Cardiac muscle cell (in vitro differentiated cells and primary cell): ENCODE measurements around the gene CXorf65. TPM values are rescaled to one million over a fixed set of nuclear protein-coding genes. Genes with fewer than 3 reads are reported as not detected.
A peak's percentile ranks its signal among the peaks of the same experiment; 100 is the strongest.

ENCODE experiments used
- DNase-seq, 2 donors: peaks; one replicate each; pipeline versions ENCODE4 v3.0.0 to v3.0.0-alpha.2; 2010 to 2017; ENCODE audit warnings: low read depth in 1 of 2, low spot score in 1 of 2
- H3K27ac ChIP-seq: fragments of 200-600 bp; sonication (generic); 2 replicates; pipeline ENCODE4 v1.5.1; 2016
- H3K27me3 ChIP-seq: fragments of 200-600 bp; sonication (generic); 2 replicates; pipeline ENCODE4 v1.6.0; 2016; ENCODE audit warnings: control low read depth
- H3K36me3 ChIP-seq: fragments of 200-600 bp; sonication (generic); 2 replicates; pipeline ENCODE4 v1.5.1; 2016; ENCODE audit warnings: control low read depth
- H3K4me1 ChIP-seq: fragments of 200-600 bp; sonication (generic); 2 replicates; pipeline ENCODE4 v1.8.1; 2017; ENCODE audit warnings: low read depth, mild to moderate bottlenecking, mixed run types
- H3K4me3 ChIP-seq: fragments of 200-600 bp; sonication (generic); 2 replicates; pipeline ENCODE4 v1.5.1; 2016; ENCODE audit warnings: mild to moderate bottlenecking
- H3K9me3 ChIP-seq: fragments of 200-600 bp; sonication (generic); 2 replicates; pipeline ENCODE4 v1.5.1; 2017; ENCODE audit warnings: low read depth, mild to moderate bottlenecking, control low read depth
- CTCF ChIP-seq: IDR thresholded peaks from 2 replicates; pipeline ENCODE4 v1.5.1; 2012; ENCODE audit warnings: low read depth, mild to moderate bottlenecking, low read length
- polyA plus RNA-seq: library from polyadenylated mRNA; unstranded; fragments of >200 nt; fragmentation: Nextera tagmentation; extraction: Ambion mirVana; gene quantifications from 2 replicates; pipeline ENCODE4 v1.2.1, GENCODE V29; 2016
- total RNA-seq: library from RNA; depleted of rRNA; stranded (reverse); fragments of >200 nt; gene quantifications from 2 replicates; pipeline ENCODE4 v1.2.3, GENCODE V29; 2016

CXorf65 gene
- total and polyA plus RNA-seq, 2 experiments from 2014 or later: not detected

- no peaks in the 10 kb centered on the region for H3K36me3 ChIP-seq
- H3K27ac ChIP-seq: no peak overlapping the region
- TF ChIP-seq CTCF: no peak
- no peaks in the 10 kb centered on the region for H3K27me3 ChIP-seq
- H3K9me3 ChIP-seq: no peaks in the 10 kb centered on the region
- H3K4me3 ChIP-seq: no peak overlapping the region
- peaks cover 19% of the 10 kb centered on the region for H3K4me1 ChIP-seq
- no peak for DNase-seq
Observed at GRCh38 chrX:71098951-71099506, 7.5 kb downstream of the CXorf65 start.

DNA sequence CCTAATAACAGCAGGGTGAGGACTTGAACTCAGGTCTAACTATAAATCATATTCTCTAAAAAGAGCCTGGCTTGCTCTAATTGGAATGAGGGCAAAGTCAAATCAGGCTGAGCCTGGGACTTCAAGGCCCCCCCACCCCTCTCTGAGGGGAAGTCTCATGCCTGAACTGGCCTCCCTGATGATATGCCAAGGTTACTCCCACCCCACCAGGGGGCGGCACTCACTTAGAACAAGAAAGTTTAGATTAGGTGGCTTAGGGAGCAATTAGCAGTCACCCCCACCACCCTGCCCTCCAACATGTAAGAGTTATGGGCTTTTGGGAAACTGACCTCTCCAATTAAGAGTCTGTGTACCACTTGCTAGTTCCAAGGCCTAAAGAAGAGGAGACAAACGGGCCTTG is 8.2 kb downstream of the CXorf65 start:
- H3K27ac ChIP-seq: no peak overlapping the region
- H3K27me3 ChIP-seq: no peaks in the 10 kb centered on the region
- DNase-seq: peak; percentile 56 to 65
- peaks cover 11% of the 10 kb centered on the region for H3K4me1 ChIP-seq
- no peaks in the 10 kb centered on the region for H3K36me3 ChIP-seq
- H3K9me3 ChIP-seq: no peaks in the 10 kb centered on the region
- H3K4me3 ChIP-seq: no peak overlapping the region
- peak; percentile 51 for TF ChIP-seq CTCF

GRCh38 chrX:71096760-71097032 is 9.8 kb downstream of the CXorf65 start:
- Histone ChIP-seq H3K27ac (no peak overlapping the region), H3K9me3 (no peaks in the 10 kb centered on the region), H3K4me3 (peak overlapping the region; percentile 60), H3K36me3 (no peaks in the 10 kb centered on the region), H3K4me1 (peaks cover 3% of the 10 kb centered on the region), H3K27me3 (no peaks in the 10 kb centered on the region)
- DNase-seq: no peak
- TF ChIP-seq CTCF: no peak

- no peak for TF ChIP-seq CTCF
- peaks cover 3% of the 10 kb centered on the region for H3K4me1 ChIP-seq
- DNase-seq: no peak
- H3K27me3 ChIP-seq: no peaks in the 10 kb centered on the region
- H3K27ac ChIP-seq: peak overlapping the region; percentile 66
- H3K36me3 ChIP-seq: no peaks in the 10 kb centered on the region
- H3K4me3 ChIP-seq: peak overlapping the region; percentile 60
- H3K9me3 ChIP-seq: no peaks in the 10 kb centered on the region
Observed at GRCh38 chrX:71095981-71096759, 10.4 kb downstream of the CXorf65 start.

DNA sequence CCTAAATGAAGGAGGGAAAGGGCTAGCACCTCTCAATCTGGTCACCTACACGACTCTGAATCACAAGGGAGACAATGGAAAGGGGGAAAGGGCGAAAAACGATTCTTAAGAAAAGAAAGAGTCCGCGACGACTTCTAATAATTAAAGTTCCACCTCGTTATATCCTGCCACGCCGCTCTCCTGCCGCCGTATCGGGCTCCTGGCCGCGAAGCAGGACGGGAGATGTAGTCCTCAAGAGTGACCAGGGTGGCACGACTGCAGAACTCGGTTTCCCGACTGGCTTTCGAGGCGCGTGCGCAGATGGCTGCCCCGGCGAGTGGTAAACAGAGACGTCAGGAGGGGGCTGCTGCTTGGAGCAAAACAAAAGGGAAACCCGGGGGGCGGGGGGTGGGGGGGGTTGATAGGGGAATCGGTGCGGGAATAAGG is 11.0 kb downstream of the CXorf65 start, which contains the start of gene FOXO4:
FOXO4 (plus strand) TSS at position 297 of the 426 bp plus-strand sequence. CDS start 678 bp downstream, outside the sequence.
- Histone ChIP-seq H3K4me3 (peak within 1 kb of the TSS; percentile 60), H3K36me3 (no peaks in the 10 kb centered on the region), H3K4me1 (peaks cover 3% of the 10 kb centered on the region), H3K27ac (peak within 1 kb of the TSS; percentile 66), H3K27me3 (no peaks in the 10 kb centered on the region), H3K9me3 (no peaks in the 10 kb centered on the region)
- TF ChIP-seq CTCF: no peak
- peak; percentile 90 to 91 for DNase-seq
